HepG2 (cell line): ENCODE measurements around the gene SNX9.

Experiments
- KLF6 ChIP-seq: IDR thresholded peaks from 2 replicates; pipeline ENCODE4 v1.8.0; 2016; ENCODE audit warnings: missing biosample characterization, missing genetic modification reagents
- SMAD1 ChIP-seq: sonication (generic); formaldehyde crosslinking; IDR thresholded peaks from 2 replicates; pipeline ENCODE4 v1.4.0; 2020; ENCODE audit warnings: missing genetic modification reagents, low read depth, mild to moderate bottlenecking, borderline replicate concordance
- SP2 ChIP-seq: sonication (generic); formaldehyde crosslinking; IDR thresholded peaks from 2 replicates; pipeline ENCODE4 v1.5.1; 2020; ENCODE audit warnings: mild to moderate bottlenecking, missing genetic modification reagents

- no peak for TF ChIP-seq SP2 (CRISPR knock-in tag)
- TF ChIP-seq KLF6 (CRISPR knock-in tag) = no peak
- no peak for TF ChIP-seq SMAD1
These were observed 133.2 kb downstream of the SNX9 start for GRCh38 chr6:157956171-157956730.
